ENCODE measurements around the gene SCYGR4.

Gene SCYGR4

DNA sequence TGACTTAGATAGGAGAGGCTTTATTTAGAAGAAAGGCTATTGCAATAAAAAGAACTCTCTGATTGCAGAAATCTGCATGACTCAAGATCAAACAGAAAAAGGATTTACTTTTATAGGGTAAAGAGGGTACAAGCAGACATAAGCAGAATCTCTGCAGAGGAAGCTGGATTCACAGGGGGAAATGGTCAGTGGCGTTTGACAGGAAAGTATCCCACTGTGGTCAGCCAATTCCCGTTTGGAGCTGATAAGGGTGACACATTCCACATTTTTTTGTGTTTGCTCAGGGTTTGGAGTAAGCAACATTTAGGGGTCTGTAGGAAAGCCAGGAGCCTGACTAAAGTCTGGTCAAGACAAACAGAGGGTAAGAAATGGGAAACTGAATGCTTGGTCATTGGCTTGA, 25.4 kb downstream of the SCYGR4 start:
- no peak for TF ChIP-seq CTCF (IDR thresholded peaks at IDR 0.05; ENCODE audit: low read length)
- no peak for TF ChIP-seq EZH2 (IDR thresholded peaks at IDR 0.05; ENCODE audit: borderline replicate concordance, low read length)
- Histone ChIP-seq H3K4me2 (ENCODE audit: low read length) (no peak overlapping the region), H3K27me3 (ENCODE audit: insufficient read depth, low read length) (no peaks in the 10 kb centered on the region), H3K36me3 (ENCODE audit: insufficient read depth, low read length) (no peaks in the 10 kb centered on the region), H3F3A (ENCODE audit: insufficient read depth, low read length) (no peaks in the 10 kb centered on the region; the same call in 1 of the 2 replicates), H4K20me1 (ENCODE audit: insufficient read depth, low read length) (no peaks in the 10 kb centered on the region), H3K4me3 (ENCODE audit: low read depth, low read length, poor library complexity, severe bottlenecking) (no peak overlapping the region), H3K27ac (ENCODE audit: low read depth, low read length, poor library complexity, severe bottlenecking) (no peak overlapping the region), H3K9ac (ENCODE audit: low read length) (no peak overlapping the region), H3K9me3 (ENCODE audit: low read length) (no peaks in the 10 kb centered on the region), H3K79me2 (ENCODE audit: insufficient read depth, low read length) (no peaks in the 10 kb centered on the region), H3K9me2 (ENCODE audit: low read depth, low read length) (no peaks in the 10 kb centered on the region), H2AFZ (ENCODE audit: low read length) (no peak overlapping the region), H3K4me1 (ENCODE audit: insufficient read depth, low read length, severe bottlenecking) (no peaks in the 10 kb centered on the region)

- Histone ChIP-seq H3K27ac (ENCODE audit: low read depth, low read length, poor library complexity, severe bottlenecking) (no peak overlapping the region), H3K36me3 (ENCODE audit: insufficient read depth, low read length) (no peaks in the 10 kb centered on the region), H3K9ac (ENCODE audit: low read length) (no peak overlapping the region), H3K9me2 (ENCODE audit: low read depth, low read length) (no peaks in the 10 kb centered on the region), H3F3A (ENCODE audit: insufficient read depth, low read length) (no peaks in the 10 kb centered on the region; the same call in 1 of the 2 replicates), H3K79me2 (ENCODE audit: insufficient read depth, low read length) (no peaks in the 10 kb centered on the region), H4K20me1 (ENCODE audit: insufficient read depth, low read length) (no peaks in the 10 kb centered on the region), H3K4me1 (ENCODE audit: insufficient read depth, low read length, severe bottlenecking) (no peaks in the 10 kb centered on the region), H3K4me3 (ENCODE audit: low read depth, low read length, poor library complexity, severe bottlenecking) (no peak overlapping the region), H2AFZ (ENCODE audit: low read length) (no peak overlapping the region), H3K4me2 (ENCODE audit: low read length) (no peak overlapping the region), H3K9me3 (ENCODE audit: low read length) (no peaks in the 10 kb centered on the region), H3K27me3 (ENCODE audit: insufficient read depth, low read length) (no peaks in the 10 kb centered on the region)
- TF ChIP-seq EZH2 (IDR thresholded peaks at IDR 0.05; ENCODE audit: borderline replicate concordance, low read length), result no peak
- TF ChIP-seq CTCF (IDR thresholded peaks at IDR 0.05; ENCODE audit: low read length), result no peak
Measured at GRCh38 chr2:227643990-227644551, 26.8 kb downstream of the SCYGR4 start.

DNA sequence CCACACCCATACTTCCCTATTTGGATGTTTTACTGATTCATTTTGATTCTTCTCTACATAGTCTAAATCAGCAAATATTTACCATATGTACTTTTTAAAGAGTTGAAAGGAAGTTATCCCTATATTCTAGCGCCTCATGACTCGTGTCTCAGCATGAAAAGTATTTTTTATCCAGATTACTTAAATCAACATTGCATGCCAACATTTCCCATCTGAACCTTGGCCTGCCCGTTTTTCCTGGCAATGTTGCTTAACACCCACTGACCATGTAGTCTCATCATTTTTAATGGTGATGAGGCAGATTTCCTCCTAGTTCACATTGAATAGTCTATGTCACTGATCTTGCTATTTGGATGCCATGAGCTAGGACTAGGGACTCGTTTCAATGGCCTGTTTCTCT, 36.1 kb downstream of the SCYGR4 start:
- Histone ChIP-seq H3K4me1 (ENCODE audit: insufficient read depth, low read length, severe bottlenecking) (no peaks in the 10 kb centered on the region), H3K36me3 (ENCODE audit: insufficient read depth, low read length) (no peaks in the 10 kb centered on the region), H3K9me2 (ENCODE audit: low read depth, low read length) (no peaks in the 10 kb centered on the region), H3K4me2 (ENCODE audit: low read length) (no peak overlapping the region), H2AFZ (ENCODE audit: low read length) (no peak overlapping the region), H3K4me3 (ENCODE audit: low read depth, low read length, poor library complexity, severe bottlenecking) (no peak overlapping the region), H3K9ac (ENCODE audit: low read length) (no peak overlapping the region), H3K9me3 (ENCODE audit: low read length) (no peaks in the 10 kb centered on the region), H3K27ac (ENCODE audit: low read depth, low read length, poor library complexity, severe bottlenecking) (no peak overlapping the region), H3K79me2 (ENCODE audit: insufficient read depth, low read length) (no peaks in the 10 kb centered on the region), H3F3A (ENCODE audit: insufficient read depth, low read length) (no peaks in the 10 kb centered on the region), H4K20me1 (ENCODE audit: insufficient read depth, low read length) (no peaks in the 10 kb centered on the region), H3K27me3 (ENCODE audit: insufficient read depth, low read length) (peaks cover 5% of the 10 kb centered on the region; the same call in 1 of the 2 replicates)
- TF ChIP-seq EZH2 (IDR thresholded peaks at IDR 0.05; ENCODE audit: borderline replicate concordance, low read length) (no peak), CTCF (IDR thresholded peaks at IDR 0.05; ENCODE audit: low read length) (no peak)
